ENCODE results near the gene GPRC5C.

The GPRC5C gene

GRCh38 chr17:74457146-74457819 is 25.4 kb downstream of the GPRC5C start:
- DNase-seq (ENCODE audit: low read depth), result peak; percentile 23
- peak; percentile 91 for TF ChIP-seq CTCF (IDR thresholded peaks at IDR 0.05; ENCODE audit: control insufficient read depth, extremely low read depth, insufficient read depth)
- H3K4me3 ChIP-seq (ENCODE audit: low read depth, low read length), result no peak overlapping the region

DNA sequence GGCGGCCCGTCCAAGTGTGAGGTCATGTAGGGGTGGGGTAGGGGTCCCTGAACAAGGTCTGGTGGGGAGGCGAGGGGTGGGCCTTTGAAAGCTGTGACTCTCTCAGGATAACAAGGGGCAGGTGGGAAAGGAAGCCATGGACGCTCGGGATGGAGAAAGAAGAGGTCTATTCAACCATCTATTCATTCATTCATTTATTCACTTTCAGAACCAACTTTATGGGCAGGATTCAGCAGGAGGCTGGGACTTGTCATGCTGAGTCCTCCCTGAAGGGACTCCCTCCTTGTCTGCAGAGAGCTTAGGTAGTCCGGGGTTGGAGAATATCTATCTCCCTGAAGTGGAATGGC is 25.9 kb downstream of the GPRC5C start:
- no peak for DNase-seq (ENCODE audit: low read depth)
- TF ChIP-seq CTCF (IDR thresholded peaks at IDR 0.05; ENCODE audit: control insufficient read depth, extremely low read depth, insufficient read depth), result no peak
- no peak overlapping the region for H3K4me3 ChIP-seq (ENCODE audit: low read depth, low read length)

- no peak for TF ChIP-seq CTCF (IDR thresholded peaks at IDR 0.05; ENCODE audit: control insufficient read depth, extremely low read depth, insufficient read depth)
- no peak for DNase-seq (ENCODE audit: low read depth)
- H3K4me3 ChIP-seq (ENCODE audit: low read depth, low read length), result no peak overlapping the region
Measured at GRCh38 chr17:74458835-74459234, 26.9 kb downstream of the GPRC5C start.

GRCh38 chr17:74459622-74460021 is 27.7 kb downstream of the GPRC5C start:
- H3K4me3 ChIP-seq (ENCODE audit: low read depth, low read length), result no peak overlapping the region
- no peak for DNase-seq (ENCODE audit: low read depth)
- TF ChIP-seq CTCF (IDR thresholded peaks at IDR 0.05; ENCODE audit: control insufficient read depth, extremely low read depth, insufficient read depth), result no peak

GRCh38 chr17:74460241-74460640 is 28.4 kb downstream of the GPRC5C start:
- no peak for DNase-seq (ENCODE audit: low read depth)
- H3K4me3 ChIP-seq (ENCODE audit: low read depth, low read length), result no peak overlapping the region
- no peak for TF ChIP-seq CTCF (IDR thresholded peaks at IDR 0.05; ENCODE audit: control insufficient read depth, extremely low read depth, insufficient read depth)

DNA sequence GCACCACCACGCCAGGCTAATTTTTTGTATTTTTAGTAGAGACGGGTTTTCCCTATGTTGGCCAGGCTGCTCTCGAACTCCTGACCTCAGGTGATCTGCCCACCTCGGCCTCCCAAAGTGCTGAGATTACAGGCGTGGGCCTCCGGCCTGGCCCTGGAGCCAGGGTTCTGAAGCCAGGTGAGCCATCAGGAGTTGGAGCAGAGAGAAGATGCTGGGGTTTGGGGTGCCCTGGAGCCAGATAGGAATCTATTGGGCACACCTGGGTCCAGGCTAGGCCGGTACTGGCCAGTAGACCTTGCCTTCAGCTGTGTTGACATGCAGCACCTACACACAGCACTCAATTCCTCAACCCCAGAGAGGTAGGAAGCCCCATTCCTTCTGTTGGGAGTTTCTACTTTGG is 29.1 kb downstream of the GPRC5C start:
- H3K4me3 ChIP-seq (ENCODE audit: low read depth, low read length), result no peak overlapping the region
- no peak for DNase-seq (ENCODE audit: low read depth)
- no peak for TF ChIP-seq CTCF (IDR thresholded peaks at IDR 0.05; ENCODE audit: control insufficient read depth, extremely low read depth, insufficient read depth)

DNA sequence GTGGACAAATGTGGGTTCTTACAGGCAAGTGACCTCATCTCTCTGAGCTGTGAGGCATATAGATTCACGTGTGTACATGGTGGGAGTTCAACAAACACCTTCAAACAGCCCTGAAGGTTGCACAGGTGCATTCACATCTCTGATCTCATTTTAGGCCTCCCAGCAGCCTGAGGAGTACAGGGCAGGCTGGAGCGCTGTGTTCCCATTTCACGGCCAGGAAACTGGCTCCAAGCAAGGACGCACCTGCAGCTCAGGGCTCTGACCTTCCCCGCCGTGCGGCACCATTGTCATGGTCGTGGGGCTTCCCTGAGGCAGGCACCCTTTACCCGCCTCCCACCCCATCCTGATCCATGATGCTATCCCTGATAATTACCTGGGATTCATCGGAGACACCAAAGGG is 29.7 kb downstream of the GPRC5C start:
- H3K4me3 ChIP-seq (ENCODE audit: low read depth, low read length), result no peak overlapping the region
- no peak for TF ChIP-seq CTCF (IDR thresholded peaks at IDR 0.05; ENCODE audit: control insufficient read depth, extremely low read depth, insufficient read depth)
- no peak for DNase-seq (ENCODE audit: low read depth)

Data from LNCaP clone FGC (cell line).